OCI-LY3 (cell line): ENCODE results near the gene HHIPL2.

Experiments
- CTCF ChIP-seq: fragments of 200-600, 300-600 bp; sonication (generic); IDR thresholded peaks from 2 replicates; pipeline ENCODE4 v1.5.1; 2014; ENCODE audit warnings: antibody characterized with exemption, low read length, low read depth
- EZH2phosphoT487 ChIP-seq: fragments of 200-600 bp; shearing (Covaris generic); IDR thresholded peaks from 2 replicates; pipeline ENCODE4 v1.6.1; 2018; ENCODE audit warnings: antibody characterized with exemption, mixed run types, low read depth

GRCh38 chr1:222529916-222530315, 18.0 kb downstream of the HHIPL2 start:
- TF ChIP-seq CTCF (no peak), EZH2phosphoT487 (no peak)
